Anterior cingulate cortex (tissue), 58 donors: ENCODE data around the gene SGPL1.
"Not testable (repeated sequence)": the region's sequence is repeated elsewhere in the genome, so short reads cannot be mapped to it uniquely, and the experiment has no call there.

ENCODE experiments used
- DNase-seq, 58 donors: peaks; one replicate each; lab custom pipeline; 2025; lab: John Stamatoyannopoulos, UW

SGPL1 gene

GRCh38 chr10:70815504-70816219, at the start of gene SGPL1:
Gene SGPL1 (plus strand): TSS chr10:70815948. CDS start chr10:70816854, 906 bp downstream.
- DNase-seq, result peak in 55 of 58 donors; percentile 20 to 85 (median 65)

- DNase-seq, result not testable (repeated sequence)
Observed at GRCh38 chr10:70768026-70768685, 47.6 kb upstream of the SGPL1 start.

GRCh38 chr10:70769121-70769520, 46.6 kb upstream of the SGPL1 start:
- DNase-seq, result no peak

DNA sequence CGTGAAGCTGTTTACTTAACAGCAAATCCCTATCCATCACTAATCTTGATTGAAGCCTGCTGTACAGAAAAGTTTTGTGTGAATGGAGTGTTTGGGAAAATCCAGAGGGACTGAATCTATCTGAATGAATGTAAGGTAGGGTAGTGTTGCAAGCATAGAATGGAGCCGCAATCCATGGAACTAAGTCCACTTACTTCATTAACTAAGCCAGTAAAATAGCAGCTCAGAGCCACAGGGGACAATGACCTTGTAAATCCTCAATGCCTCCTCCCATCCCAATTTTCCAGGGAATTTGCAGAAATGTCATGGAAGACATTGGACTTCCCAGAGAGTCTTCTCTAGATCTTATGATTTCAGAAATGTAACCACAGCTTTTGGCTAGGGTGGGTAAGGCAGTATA, 45.7 kb upstream of the SGPL1 start:
- no peak for DNase-seq

DNA sequence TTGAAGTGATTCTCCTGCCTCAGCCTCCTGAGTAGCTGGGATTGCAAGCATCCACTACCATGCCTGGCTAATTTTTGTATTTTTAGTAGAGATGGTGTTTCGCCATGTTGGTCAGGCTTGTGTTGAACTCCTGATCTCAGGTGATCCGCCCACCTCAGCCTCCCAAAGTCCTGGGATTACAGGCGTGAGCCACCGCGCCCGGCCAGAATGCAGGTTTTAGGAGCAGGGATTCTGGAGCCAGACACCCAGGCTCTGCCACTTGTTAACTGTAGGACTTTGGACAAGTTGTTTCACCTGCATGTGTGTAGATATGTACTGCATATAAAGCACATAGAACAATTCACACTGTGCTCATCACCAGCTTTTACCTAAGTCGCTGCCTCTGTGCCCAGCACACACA, 45.2 kb upstream of the SGPL1 start:
- not testable (repeated sequence) for DNase-seq

- no peak for DNase-seq
Observed at GRCh38 chr10:70771311-70772194, 44.2 kb upstream of the SGPL1 start.

DNA sequence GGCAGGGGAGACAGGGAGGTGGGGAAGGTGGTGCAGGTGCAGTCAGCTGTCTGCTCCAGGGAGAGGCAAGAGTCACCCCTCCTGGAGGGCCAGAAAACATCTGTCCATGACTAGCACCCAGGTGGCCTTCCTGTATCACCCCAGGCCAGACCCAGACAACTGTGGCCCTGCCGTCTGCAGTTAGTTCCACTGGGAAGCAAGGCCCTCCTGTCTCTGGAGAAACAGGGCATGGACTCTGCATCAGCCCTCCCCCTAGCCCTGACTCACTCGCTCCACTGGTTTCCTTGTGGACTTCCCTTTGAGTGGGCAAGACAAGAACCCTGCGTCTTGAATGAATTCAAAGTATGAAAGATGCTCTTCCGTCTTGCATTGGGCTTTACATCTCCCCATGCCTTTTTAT, 43.1 kb upstream of the SGPL1 start:
- DNase-seq, result no peak

- DNase-seq, result no peak
Observed at GRCh38 chr10:70773461-70773860, 42.3 kb upstream of the SGPL1 start.

DNA sequence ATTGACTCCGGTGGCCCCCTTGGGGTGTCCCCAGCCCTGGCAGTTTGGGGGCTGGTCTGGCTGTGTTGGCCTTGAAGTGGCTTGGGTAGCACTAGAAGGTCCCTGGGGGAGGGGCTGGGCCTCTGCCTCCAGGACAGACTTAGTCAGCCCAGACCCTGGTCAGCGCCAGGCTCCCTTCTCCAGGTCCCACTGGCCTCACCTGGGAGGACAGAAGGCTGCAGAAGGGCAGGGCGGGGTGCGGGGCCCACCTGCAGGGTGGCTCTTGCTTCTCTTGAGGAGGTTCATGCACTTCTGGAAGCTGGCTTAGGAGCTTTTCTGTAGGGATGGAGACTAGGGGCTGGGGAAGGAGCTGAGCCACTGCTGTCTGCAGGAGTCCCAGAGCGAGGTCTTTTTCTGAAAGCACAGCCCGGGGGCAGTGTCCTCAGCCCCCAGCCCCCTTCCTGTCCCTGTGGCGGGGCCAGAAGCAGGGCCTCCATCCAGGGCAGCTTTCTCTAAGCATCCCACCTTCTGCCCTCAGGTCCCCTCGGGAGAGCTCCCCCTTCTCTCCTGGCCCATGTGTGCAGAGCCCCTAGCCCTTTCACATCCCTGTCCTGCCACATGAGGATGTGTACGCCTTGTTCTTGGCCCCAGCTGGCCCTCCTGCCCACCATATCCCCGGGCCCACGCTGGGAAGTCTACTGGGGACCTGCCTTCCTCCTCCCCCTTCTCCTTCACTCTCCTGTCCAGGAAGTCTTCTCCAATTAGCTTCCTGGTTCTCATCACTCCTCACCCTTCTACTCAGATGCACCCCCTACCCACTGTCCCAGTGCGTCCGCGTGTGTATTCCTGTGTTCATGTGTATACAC, 41.6 kb upstream of the SGPL1 start:
- no peak for DNase-seq

DNA sequence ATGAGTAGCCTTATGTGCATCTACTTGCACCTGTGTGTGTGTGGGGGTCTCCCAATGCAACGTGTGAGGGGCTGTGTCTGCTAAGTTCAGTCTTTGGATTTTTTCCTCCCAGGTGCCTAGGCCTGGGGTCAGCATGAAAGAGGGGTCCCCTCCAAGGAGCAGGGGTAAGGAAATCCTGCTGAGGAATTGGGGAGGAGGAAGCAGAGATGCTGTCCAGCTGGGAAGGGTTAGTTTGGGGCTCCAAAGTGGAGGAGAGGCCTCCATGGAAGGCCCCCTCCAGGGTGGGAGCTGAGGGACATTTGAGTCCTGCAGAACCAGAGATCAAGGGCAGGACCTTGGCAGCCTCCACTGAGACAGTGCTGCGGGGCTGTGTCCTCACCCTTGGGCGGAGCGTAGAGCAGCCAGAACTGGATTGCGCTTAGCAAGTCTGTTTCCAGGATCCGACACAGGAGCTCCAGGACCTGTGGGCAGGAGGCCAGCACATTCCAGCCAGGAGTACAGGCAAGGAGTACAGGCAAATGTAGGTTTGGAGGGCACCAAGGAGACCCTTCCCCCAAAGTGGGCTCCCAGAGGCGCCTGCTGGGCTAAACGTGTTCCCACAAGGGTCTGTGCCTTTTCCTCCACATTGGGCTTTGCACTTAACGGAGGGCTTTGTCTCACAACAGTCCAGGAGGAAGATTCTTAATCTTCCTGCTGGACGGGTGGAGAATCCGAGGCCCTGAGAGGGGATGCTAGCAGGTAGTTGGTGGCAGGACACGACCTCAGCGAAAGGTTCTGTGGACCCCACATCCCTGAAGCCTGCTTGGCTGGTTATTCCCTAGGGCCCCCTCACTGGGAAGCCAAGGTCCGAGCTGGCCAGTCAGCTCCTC, 40.7 kb upstream of the SGPL1 start:
- DNase-seq, result no peak

DNA sequence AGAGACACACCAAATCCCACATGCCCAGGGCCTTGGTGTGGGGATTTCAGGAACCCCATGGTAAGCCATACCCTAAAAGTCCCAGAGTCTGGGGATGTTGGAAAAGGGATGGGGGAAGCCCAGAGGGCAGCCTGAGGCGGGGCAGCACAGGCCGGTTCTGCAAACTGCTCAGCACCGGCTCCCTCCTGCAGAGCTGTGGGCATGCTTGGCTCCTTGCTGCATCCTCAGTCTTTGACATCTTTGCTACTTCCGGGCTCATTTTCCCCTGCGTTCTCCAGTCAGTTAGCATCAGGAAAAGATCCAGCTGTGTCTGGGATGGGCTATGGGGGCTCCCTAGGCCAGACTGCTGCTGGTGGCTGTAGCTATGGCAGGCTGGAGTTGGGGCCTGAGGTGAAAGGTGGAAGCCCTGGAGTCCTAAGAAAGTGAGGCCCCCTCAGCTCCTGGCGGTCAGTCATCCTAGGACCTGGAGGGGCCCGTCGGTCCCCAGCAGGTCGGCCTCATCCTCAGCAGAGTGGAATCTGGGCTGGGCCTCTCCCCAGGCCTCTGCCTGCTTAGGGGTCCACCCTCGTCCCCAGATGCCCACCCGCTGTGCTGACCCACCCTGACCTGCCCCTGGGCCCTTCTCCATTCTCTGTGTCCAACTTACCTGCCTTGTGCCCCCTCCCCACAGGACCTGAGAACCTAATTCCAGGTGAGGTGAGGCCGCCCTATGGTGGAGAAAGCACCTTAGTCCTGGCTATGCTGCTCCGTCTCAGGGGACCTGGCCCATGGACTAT, 39.9 kb upstream of the SGPL1 start:
- no peak for DNase-seq

DNA sequence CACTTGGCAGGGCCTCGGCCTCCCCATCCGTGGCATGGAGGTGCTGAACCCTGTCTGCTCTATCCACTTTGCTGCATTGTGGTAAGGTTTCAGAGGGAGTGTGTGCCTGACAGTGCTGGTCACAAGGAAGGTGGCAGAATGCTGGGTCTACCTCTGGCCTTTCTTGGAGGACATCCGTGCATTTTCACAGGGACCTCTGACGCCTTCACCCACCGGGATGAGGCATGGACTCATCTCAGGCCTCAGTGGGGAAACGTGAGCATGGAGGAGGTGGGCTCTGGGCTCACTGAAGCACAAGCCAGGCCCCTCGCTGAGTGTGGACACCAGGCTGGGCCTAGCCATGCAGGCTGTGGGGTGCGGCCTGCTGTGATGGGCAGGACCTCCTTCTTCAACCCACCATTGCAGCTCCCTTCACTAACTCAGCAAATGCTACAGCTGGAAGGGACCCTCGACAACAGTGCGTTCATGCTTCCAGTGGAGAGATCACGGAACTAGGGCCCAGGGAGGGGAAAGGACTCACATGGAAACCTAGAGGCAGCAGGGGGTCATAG, 39.2 kb upstream of the SGPL1 start:
- no peak for DNase-seq

- DNase-seq, result no peak
Observed at GRCh38 chr10:70777063-70777875, 38.5 kb upstream of the SGPL1 start.

GRCh38 chr10:70778267-70778924, 37.4 kb upstream of the SGPL1 start:
- DNase-seq, result no peak

DNA sequence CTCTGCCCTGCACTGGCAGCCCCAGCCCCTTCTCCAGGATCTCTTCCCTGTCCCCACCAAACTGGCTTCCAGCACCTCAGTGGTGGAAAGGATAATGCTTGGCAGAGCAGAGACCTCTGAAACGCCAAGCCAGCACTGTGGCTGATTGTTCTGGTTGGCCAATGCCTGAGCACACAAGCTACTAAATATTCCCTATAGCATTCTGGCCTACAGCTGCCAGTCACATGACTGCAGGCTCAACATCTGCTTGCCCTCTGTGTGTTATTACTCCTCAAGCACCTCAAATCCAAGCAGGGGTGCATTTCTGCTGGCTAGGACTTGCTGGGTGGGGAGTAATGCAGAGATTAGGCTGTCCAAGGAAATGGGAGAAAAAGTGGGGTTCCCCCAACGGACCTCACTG, 36.7 kb upstream of the SGPL1 start:
- DNase-seq, result peak in 23 of 58 donors; percentile 6 to 71 (median 26)

- no peak for DNase-seq
Observed at GRCh38 chr10:70779511-70780369, 36.0 kb upstream of the SGPL1 start.
